HEK293 (cell line): ENCODE data around the gene NECTIN1.

ENCODE experiments used
- GLI2 ChIP-seq: fragments of 450-650 bp; formaldehyde crosslinking; IDR thresholded peaks from 2 replicates; pipeline ENCODE4; 2017; ENCODE audit warnings: missing biosample characterization, missing genetic modification characterization, low read depth, borderline replicate concordance
- HOXC10 ChIP-seq: sonication (generic); formaldehyde crosslinking; IDR thresholded peaks from 2 replicates; pipeline ENCODE4 v1.8.1; 2023; ENCODE audit warnings: mild to moderate bottlenecking, missing genetic modification reagents
- IKZF3 ChIP-seq: fragments of 450-650 bp; IDR thresholded peaks from 2 replicates; pipeline ENCODE4 v1.5.0; 2018; ENCODE audit warnings: missing biosample characterization, mild to moderate bottlenecking, missing genetic modification characterization, moderate library complexity
- KLF9 ChIP-seq: fragments of 450-650 bp; formaldehyde crosslinking; IDR thresholded peaks from 2 replicates; pipeline ENCODE4 v1.5.1; 2016; ENCODE audit warnings: missing biosample characterization, missing genetic modification characterization, low read depth
- OSR2 ChIP-seq: fragments of 450-650 bp; formaldehyde crosslinking; IDR thresholded peaks from 2 replicates; pipeline ENCODE4 v1.5.1; 2016; ENCODE audit warnings: missing biosample characterization, missing genetic modification characterization
- OVOL3 ChIP-seq: fragments of 450-650 bp; formaldehyde crosslinking; IDR thresholded peaks from 2 replicates; pipeline ENCODE4 v1.5.1; 2016; ENCODE audit warnings: missing biosample characterization, missing genetic modification characterization
- REPIN1 ChIP-seq: fragments of 450-650 bp; formaldehyde crosslinking; IDR thresholded peaks from 2 replicates; pipeline ENCODE4 v1.5.1; 2017; ENCODE audit warnings: missing biosample characterization, missing genetic modification characterization, low read depth
- SCRT2 ChIP-seq: fragments of 450-650 bp; formaldehyde crosslinking; IDR thresholded peaks from 2 replicates; pipeline ENCODE4 v1.5.1; 2016; ENCODE audit warnings: missing biosample characterization, missing genetic modification characterization
- WT1 ChIP-seq: fragments of 450-650 bp; formaldehyde crosslinking; IDR thresholded peaks from 2 replicates; pipeline ENCODE4 v1.5.1; 2016; ENCODE audit warnings: missing biosample characterization, missing genetic modification characterization
- YY1 ChIP-seq: fragments of 450-650 bp; formaldehyde crosslinking; IDR thresholded peaks from 2 replicates; pipeline ENCODE4 v1.5.1; 2018; ENCODE audit warnings: missing biosample characterization, missing genetic modification characterization
- ZBTB17 ChIP-seq: fragments of 450-650 bp; formaldehyde crosslinking; IDR thresholded peaks from 2 replicates; pipeline ENCODE4 v1.5.1; 2016; ENCODE audit warnings: missing biosample characterization, missing genetic modification characterization
- ZFHX2 ChIP-seq: fragments of 450-650 bp; formaldehyde crosslinking; conservative IDR thresholded peaks from 2 replicates; pipeline ENCODE4 v1.5.1; 2016; ENCODE audit warnings: missing biosample characterization, missing genetic modification characterization
- ZFP37 ChIP-seq: fragments of 450-650 bp; formaldehyde crosslinking; IDR thresholded peaks from 2 replicates; pipeline ENCODE4 v1.5.1; 2016; ENCODE audit warnings: missing biosample characterization, missing genetic modification characterization
- ZIC2 ChIP-seq: fragments of 450-650 bp; formaldehyde crosslinking; IDR thresholded peaks from 2 replicates; pipeline ENCODE4 v1.5.1; 2016; ENCODE audit warnings: missing biosample characterization, missing genetic modification characterization
- ZNF174 ChIP-seq: fragments of 450-650 bp; formaldehyde crosslinking; IDR thresholded peaks from 2 replicates; pipeline ENCODE4 v1.5.0; 2017; ENCODE audit warnings: missing biosample characterization, mild to moderate bottlenecking, missing genetic modification characterization
- ZNF214 ChIP-seq: fragments of 450-650 bp; formaldehyde crosslinking; IDR thresholded peaks from 2 replicates; pipeline ENCODE4 v1.5.1; 2017; ENCODE audit warnings: missing biosample characterization, mild to moderate bottlenecking, missing genetic modification characterization, borderline replicate concordance
- ZNF26 ChIP-seq: fragments of 450-650 bp; formaldehyde crosslinking; IDR thresholded peaks from 2 replicates; pipeline ENCODE4 v1.5.1; 2016; ENCODE audit warnings: missing biosample characterization, missing genetic modification characterization
- ZNF266 ChIP-seq: fragments of 450-650 bp; formaldehyde crosslinking; IDR thresholded peaks from 2 replicates; pipeline ENCODE4 v1.5.1; 2016; ENCODE audit warnings: missing biosample characterization, missing genetic modification characterization, low read depth
- ZNF280C ChIP-seq: fragments of 450-650 bp; formaldehyde crosslinking; IDR thresholded peaks from 2 replicates; pipeline ENCODE4 v1.5.1; 2016; ENCODE audit warnings: missing biosample characterization, missing genetic modification characterization
- ZNF433 ChIP-seq: fragments of 450-650 bp; formaldehyde crosslinking; IDR thresholded peaks from 2 replicates; pipeline ENCODE4 v1.5.1; 2016; ENCODE audit warnings: missing biosample characterization, missing genetic modification characterization, low read depth
- ZNF501 ChIP-seq: fragments of 450-650 bp; formaldehyde crosslinking; IDR thresholded peaks from 2 replicates; pipeline ENCODE4 v1.5.1; 2016; ENCODE audit warnings: missing biosample characterization, missing genetic modification characterization
- ZNF514 ChIP-seq: fragments of 450-650 bp; formaldehyde crosslinking; IDR thresholded peaks from 2 replicates; pipeline ENCODE4 v1.5.1; 2016; ENCODE audit warnings: missing biosample characterization, missing genetic modification characterization
- ZNF548 ChIP-seq: fragments of 450-650 bp; formaldehyde crosslinking; IDR thresholded peaks from 2 replicates; pipeline ENCODE4 v1.5.1; 2016; ENCODE audit warnings: missing biosample characterization, missing genetic modification characterization
- ZNF549 ChIP-seq: fragments of 450-650 bp; IDR thresholded peaks from 2 replicates; pipeline ENCODE4 v1.5.1; 2018; ENCODE audit warnings: missing biosample characterization, missing genetic modification characterization, mild to moderate bottlenecking, inconsistent platforms, moderate library complexity
- ZNF621 ChIP-seq: fragments of 450-650 bp; formaldehyde crosslinking; IDR thresholded peaks from 2 replicates; pipeline ENCODE4 v1.5.1; 2017; ENCODE audit warnings: missing biosample characterization, missing genetic modification characterization
- ZNF629 ChIP-seq: fragments of 450-650 bp; formaldehyde crosslinking; IDR thresholded peaks from 2 replicates; pipeline ENCODE4 v1.5.1; 2017; ENCODE audit warnings: missing biosample characterization, missing genetic modification characterization
- ZNF664 ChIP-seq: fragments of 450-650 bp; formaldehyde crosslinking; IDR thresholded peaks from 2 replicates; pipeline ENCODE4 v1.5.1; 2016; ENCODE audit warnings: missing biosample characterization, missing genetic modification characterization
- ZNF791 ChIP-seq: fragments of 450-650 bp; formaldehyde crosslinking; IDR thresholded peaks from 2 replicates; pipeline ENCODE4 v1.5.1; 2016; ENCODE audit warnings: missing biosample characterization, missing genetic modification characterization
- TF ChIP-seq, protein P1 (sequence below): fragments of 450-650 bp; formaldehyde crosslinking; IDR thresholded peaks from 2 replicates; pipeline ENCODE4 v1.5.1; 2016; ENCODE audit warnings: missing biosample characterization, missing genetic modification characterization
- TF ChIP-seq, protein P2 (sequence below): fragments of 450-650 bp; formaldehyde crosslinking; IDR thresholded peaks from 2 replicates; pipeline ENCODE4 v1.5.1; 2016; ENCODE audit warnings: missing biosample characterization, missing genetic modification characterization
- TF ChIP-seq, protein P3 (sequence below): fragments of 450-650 bp; formaldehyde crosslinking; IDR thresholded peaks from 2 replicates; pipeline ENCODE4 v1.5.1; 2017; ENCODE audit warnings: missing biosample characterization, mild to moderate bottlenecking, missing genetic modification characterization, moderate library complexity
- TF ChIP-seq, protein P4 (sequence below): fragments of 450-650 bp; formaldehyde crosslinking; IDR thresholded peaks from 2 replicates; pipeline ENCODE4 v1.5.1; 2016; ENCODE audit warnings: missing biosample characterization, missing genetic modification characterization

NECTIN1 gene

GRCh38 chr11:119728651-119729580 lies at the start of gene NECTIN1 (continued):
- TF ChIP-seq ZNF280C (tag by site-specific recombination) (no peak), ZNF791 (tag by site-specific recombination) (no peak), ZNF664 (no peak), ZNF174 (tag by site-specific recombination) (no peak), ZFP37 (tag by site-specific recombination) (no peak), ZNF549 (no peak), ZFHX2 (peak; percentile 92), ZIC2 (tag by site-specific recombination) (peak; percentile 38; the same call in 1 of the 2 replicates), SCRT2 (no peak), ZNF266 (no peak), ZNF548 (tag by site-specific recombination) (no peak), REPIN1 (tag by site-specific recombination) (no peak), OSR2 (no peak), ZNF621 (tag by site-specific recombination) (no peak), ZBTB17 (tag by site-specific recombination) (peak; percentile 81), ZNF26 (tag by site-specific recombination) (no peak), GLI2 (tag by site-specific recombination) (no peak), ZNF514 (tag by site-specific recombination) (no peak), ZNF501 (tag by site-specific recombination) (no peak), KLF9 (tag by site-specific recombination) (no peak), ZNF629 (tag by site-specific recombination) (peak; percentile 44; the same call in 1 of the 2 replicates), IKZF3 (tag by site-specific recombination) (no peak), ZNF433 (no peak), OVOL3 (tag by site-specific recombination) (no peak), HOXC10 (CRISPR knock-in tag) (no peak), YY1 (tag by site-specific recombination) (no peak), WT1 (no peak), ZNF214 (tag by site-specific recombination) (no peak)
- TF ChIP-seq, protein P1, sequence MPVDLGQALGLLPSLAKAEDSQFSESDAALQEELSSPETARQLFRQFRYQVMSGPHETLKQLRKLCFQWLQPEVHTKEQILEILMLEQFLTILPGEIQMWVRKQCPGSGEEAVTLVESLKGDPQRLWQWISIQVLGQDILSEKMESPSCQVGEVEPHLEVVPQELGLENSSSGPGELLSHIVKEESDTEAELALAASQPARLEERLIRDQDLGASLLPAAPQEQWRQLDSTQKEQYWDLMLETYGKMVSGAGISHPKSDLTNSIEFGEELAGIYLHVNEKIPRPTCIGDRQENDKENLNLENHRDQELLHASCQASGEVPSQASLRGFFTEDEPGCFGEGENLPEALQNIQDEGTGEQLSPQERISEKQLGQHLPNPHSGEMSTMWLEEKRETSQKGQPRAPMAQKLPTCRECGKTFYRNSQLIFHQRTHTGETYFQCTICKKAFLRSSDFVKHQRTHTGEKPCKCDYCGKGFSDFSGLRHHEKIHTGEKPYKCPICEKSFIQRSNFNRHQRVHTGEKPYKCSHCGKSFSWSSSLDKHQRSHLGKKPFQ (tag by site-specific recombination): no peak
- TF ChIP-seq, protein P2, sequence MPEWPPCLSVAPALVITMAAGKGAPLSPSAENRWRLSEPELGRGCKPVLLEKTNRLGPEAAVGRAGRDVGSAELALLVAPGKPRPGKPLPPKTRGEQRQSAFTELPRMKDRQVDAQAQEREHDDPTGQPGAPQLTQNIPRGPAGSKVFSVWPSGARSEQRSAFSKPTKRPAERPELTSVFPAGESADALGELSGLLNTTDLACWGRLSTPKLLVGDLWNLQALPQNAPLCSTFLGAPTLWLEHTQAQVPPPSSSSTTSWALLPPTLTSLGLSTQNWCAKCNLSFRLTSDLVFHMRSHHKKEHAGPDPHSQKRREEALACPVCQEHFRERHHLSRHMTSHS (tag by site-specific recombination): no peak
- TF ChIP-seq, protein P3, sequence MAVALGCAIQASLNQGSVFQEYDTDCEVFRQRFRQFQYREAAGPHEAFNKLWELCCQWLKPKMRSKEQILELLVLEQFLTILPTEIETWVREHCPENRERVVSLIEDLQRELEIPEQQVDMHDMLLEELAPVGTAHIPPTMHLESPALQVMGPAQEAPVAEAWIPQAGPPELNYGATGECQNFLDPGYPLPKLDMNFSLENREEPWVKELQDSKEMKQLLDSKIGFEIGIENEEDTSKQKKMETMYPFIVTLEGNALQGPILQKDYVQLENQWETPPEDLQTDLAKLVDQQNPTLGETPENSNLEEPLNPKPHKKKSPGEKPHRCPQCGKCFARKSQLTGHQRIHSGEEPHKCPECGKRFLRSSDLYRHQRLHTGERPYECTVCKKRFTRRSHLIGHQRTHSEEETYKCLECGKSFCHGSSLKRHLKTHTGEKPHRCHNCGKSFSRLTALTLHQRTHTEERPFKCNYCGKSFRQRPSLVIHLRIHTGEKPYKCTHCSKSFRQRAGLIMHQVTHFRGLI: no peak
- TF ChIP-seq, protein P4, sequence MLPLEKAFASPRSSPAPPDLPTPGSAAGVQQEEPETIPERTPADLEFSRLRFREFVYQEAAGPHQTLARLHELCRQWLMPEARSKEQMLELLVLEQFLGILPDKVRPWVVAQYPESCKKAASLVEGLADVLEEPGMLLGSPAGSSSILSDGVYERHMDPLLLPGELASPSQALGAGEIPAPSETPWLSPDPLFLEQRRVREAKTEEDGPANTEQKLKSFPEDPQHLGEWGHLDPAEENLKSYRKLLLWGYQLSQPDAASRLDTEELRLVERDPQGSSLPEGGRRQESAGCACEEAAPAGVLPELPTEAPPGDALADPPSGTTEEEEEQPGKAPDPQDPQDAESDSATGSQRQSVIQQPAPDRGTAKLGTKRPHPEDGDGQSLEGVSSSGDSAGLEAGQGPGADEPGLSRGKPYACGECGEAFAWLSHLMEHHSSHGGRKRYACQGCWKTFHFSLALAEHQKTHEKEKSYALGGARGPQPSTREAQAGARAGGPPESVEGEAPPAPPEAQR (tag by site-specific recombination): no peak
